ENCODE measurements around the gene IARS1. TPM values are rescaled to one million over a fixed set of nuclear protein-coding genes. Genes with fewer than 3 reads are reported as not detected.

Gene IARS1
- total and polyA plus RNA-seq, 2 of the 13 experiments (the other 11 are each of a cell fraction or from before 2014, with no cell fraction given) = 55.9 to 185 TPM

- TF ChIP-seq ZNF251 (CRISPR knock-in tag; IDR thresholded peaks at IDR 0.05) = no peak
- peak; percentile 81; the same call in 1 of the 2 replicates for TF ChIP-seq ZNF589 (CRISPR knock-in tag; conservative IDR thresholded peaks at IDR 0.05)
- TF ChIP-seq IKZF4 (CRISPR knock-in tag; IDR thresholded peaks at IDR 0.05; ENCODE audit: borderline replicate concordance, low read depth, not compliant biosample characterization) = no peak
- TF ChIP-seq ZNF850 (CRISPR knock-in tag; conservative IDR thresholded peaks at IDR 0.05) = no peak
- peak; percentile 19; the same call in 1 of the 2 replicates for TF ChIP-seq PAXIP1 (CRISPR knock-in tag; conservative IDR thresholded peaks at IDR 0.05)
- TF ChIP-seq ZNF614 (CRISPR knock-in tag; IDR thresholded peaks at IDR 0.05; ENCODE audit: borderline replicate concordance) = peak; percentile 37; the same call in 1 of the 2 replicates
- TF ChIP-seq SMAD9 (CRISPR knock-in tag; IDR thresholded peaks at IDR 0.05) = no peak
- peak; percentile 52; the same call in 1 of the 2 replicates for TF ChIP-seq SRF (IDR thresholded peaks at IDR 0.05; ENCODE audit: low read depth, low read length)
- no peak for TF ChIP-seq MED13 (CRISPR knock-in tag; IDR thresholded peaks at IDR 0.05)
- peak; percentile 79 for TF ChIP-seq CREM (IDR thresholded peaks at IDR 0.05)
- no peak for TF ChIP-seq CREM (CRISPR knock-in tag; IDR thresholded peaks at IDR 0.05)
- TF ChIP-seq ZNF781 (CRISPR knock-in tag; IDR thresholded peaks at IDR 0.05; ENCODE audit: borderline replicate concordance, not compliant biosample characterization) = peak; percentile 84
- TF ChIP-seq ZNF260 (CRISPR knock-in tag; IDR thresholded peaks at IDR 0.05; ENCODE audit: borderline replicate concordance, low read depth) = no peak
- TF ChIP-seq HMGA1 (CRISPR knock-in tag; conservative IDR thresholded peaks at IDR 0.05) = no peak
- peak; percentile 26; the same call in 1 of the 2 replicates for TF ChIP-seq ZNF652 (CRISPR knock-in tag; IDR thresholded peaks at IDR 0.05; ENCODE audit: borderline replicate concordance, low read depth)
- peak; percentile 95 for TF ChIP-seq RAD51 (IDR thresholded peaks at IDR 0.05; ENCODE audit: borderline replicate concordance)
- peak; percentile 96 for TF ChIP-seq DMAP1 (CRISPR knock-in tag; IDR thresholded peaks at IDR 0.05)
- 0 out of 2 replicates have a peak, but pooled peaks have one; percentile 34 for TF ChIP-seq GZF1 (CRISPR knock-in tag; IDR thresholded peaks at IDR 0.05)
- TF ChIP-seq DNMT3B (CRISPR knock-in tag; conservative IDR thresholded peaks at IDR 0.05) = peak; percentile 70; the same call in 1 of the 2 replicates
- TF ChIP-seq HOXA3 (CRISPR knock-in tag; IDR thresholded peaks at IDR 0.05) = peak; percentile 39
- TF ChIP-seq POGK (CRISPR knock-in tag; conservative IDR thresholded peaks at IDR 0.05) = no peak; the same call in 1 of the 2 replicates
- peak; percentile 68; the same call in 1 of the 2 replicates for TF ChIP-seq ZNF160 (CRISPR knock-in tag; IDR thresholded peaks at IDR 0.05)
- TF ChIP-seq ZBTB38 (CRISPR knock-in tag; IDR thresholded peaks at IDR 0.05) = peak; percentile 56; the same call in 1 of the 2 replicates
- peak; percentile 32 for TF ChIP-seq HNRNPK (IDR thresholded peaks at IDR 0.05; ENCODE audit: low read depth, low read length, poor library complexity, severe bottlenecking)
- no peak for TF ChIP-seq SNAPC5 (CRISPR knock-in tag; IDR thresholded peaks at IDR 0.05; ENCODE audit: borderline replicate concordance)
- TF ChIP-seq PITX1 (CRISPR knock-in tag; IDR thresholded peaks at IDR 0.05) = peak; percentile 47; the same call in 1 of the 2 replicates
These were observed 31.9 kb upstream of the IARS1 start, which contains the start of the genes CENPP and NOL8 (continued) for GRCh38 chr9:92325269-92325990.
